Mammary epithelial cell (primary cell): ENCODE results near the gene LRCOL1.

Experiments used
- EZH2 ChIP-seq: IDR thresholded peaks from 2 replicates; pipeline ENCODE4 v1.6.1; 2012; ENCODE audit warnings: low read length, inconsistent platforms, borderline replicate concordance
- TF ChIP-seq, protein P1 (sequence below), 2 donors: IDR thresholded peaks in 1 of 2; conservative IDR thresholded peaks in 1 of 2; 2 replicates each; pipeline ENCODE4 v1.5.1; 2011 to 2012; ENCODE audit warnings: inconsistent platforms in 2 of 2, low read length in 2 of 2, mild to moderate bottlenecking in 2 of 2, control low read depth in 1 of 2, low read depth in 1 of 2; ENCODE audit not compliant: insufficient read depth in 1 of 2; ENCODE audit errors: extremely low read depth in 1 of 2

DNA sequence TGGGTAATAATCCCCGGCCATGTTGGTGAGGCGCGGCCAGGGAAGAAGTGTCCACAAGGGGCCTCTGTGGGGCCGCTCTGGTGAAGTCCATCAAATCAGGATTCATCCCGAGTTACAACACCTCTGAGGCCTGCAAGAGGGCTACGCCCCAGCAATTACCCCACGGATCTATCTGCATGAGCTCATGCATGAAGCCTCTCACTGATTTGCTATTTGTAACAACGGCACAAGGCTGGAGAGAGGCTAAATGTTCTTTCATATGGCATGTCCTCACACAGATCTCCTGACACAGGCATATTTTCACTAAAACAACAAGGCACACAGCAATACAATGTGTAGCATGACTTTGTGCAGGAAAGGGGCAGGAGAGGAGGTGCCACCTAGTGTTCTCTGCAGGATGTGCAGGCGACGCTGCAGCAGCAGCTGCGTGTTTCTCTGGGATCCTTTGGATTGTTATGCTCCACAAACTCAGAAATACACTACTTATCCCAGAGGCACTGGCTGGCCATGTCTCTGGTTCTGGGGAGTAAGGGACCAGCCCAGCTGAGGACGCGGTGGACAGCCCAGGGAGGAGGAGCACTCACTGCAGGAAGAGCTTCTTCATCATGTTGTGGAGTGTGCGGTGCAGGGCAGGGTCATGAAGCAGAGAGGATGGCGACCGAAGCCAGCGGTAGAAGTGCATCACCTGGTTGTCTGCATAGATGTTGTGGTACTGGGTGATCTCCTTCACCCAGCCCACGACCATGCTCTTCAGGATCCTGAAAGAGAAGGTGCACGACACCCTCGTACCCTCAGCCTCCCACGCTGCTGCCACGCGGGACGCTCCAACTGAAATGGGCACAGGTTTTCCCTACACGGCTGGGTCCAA, 28.4 kb upstream of the LRCOL1 start:
- TF ChIP-seq, protein P1, sequence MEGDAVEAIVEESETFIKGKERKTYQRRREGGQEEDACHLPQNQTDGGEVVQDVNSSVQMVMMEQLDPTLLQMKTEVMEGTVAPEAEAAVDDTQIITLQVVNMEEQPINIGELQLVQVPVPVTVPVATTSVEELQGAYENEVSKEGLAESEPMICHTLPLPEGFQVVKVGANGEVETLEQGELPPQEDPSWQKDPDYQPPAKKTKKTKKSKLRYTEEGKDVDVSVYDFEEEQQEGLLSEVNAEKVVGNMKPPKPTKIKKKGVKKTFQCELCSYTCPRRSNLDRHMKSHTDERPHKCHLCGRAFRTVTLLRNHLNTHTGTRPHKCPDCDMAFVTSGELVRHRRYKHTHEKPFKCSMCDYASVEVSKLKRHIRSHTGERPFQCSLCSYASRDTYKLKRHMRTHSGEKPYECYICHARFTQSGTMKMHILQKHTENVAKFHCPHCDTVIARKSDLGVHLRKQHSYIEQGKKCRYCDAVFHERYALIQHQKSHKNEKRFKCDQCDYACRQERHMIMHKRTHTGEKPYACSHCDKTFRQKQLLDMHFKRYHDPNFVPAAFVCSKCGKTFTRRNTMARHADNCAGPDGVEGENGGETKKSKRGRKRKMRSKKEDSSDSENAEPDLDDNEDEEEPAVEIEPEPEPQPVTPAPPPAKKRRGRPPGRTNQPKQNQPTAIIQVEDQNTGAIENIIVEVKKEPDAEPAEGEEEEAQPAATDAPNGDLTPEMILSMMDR (conservative IDR thresholded peaks at IDR 0.05 in 1 of 2, IDR thresholded peaks at IDR 0.05 in 1 of 2; ENCODE audit: extremely low read depth in 1 of 2, insufficient read depth in 1 of 2, low read depth in 1 of 2, low read length in 2 of 2), result peak; percentile 88 to 89
- no peak for TF ChIP-seq EZH2
